Activated CD8-positive, alpha-beta memory T cell treated with anti-CD3 and anti-CD28 coated beads, Interleukin-2, amount 50 U/mL, for 4 hours (primary cell): ENCODE data around the gene RAD9B.
"Not testable (repeated sequence)": the region's sequence is repeated elsewhere in the genome, so short reads cannot be mapped to it uniquely, and the experiment has no call there.

Source experiments
- DNase-seq: peaks from one replicate; pipeline ENCODE4 v3.0.0-alpha.2; 2020

RAD9B gene

DNA sequence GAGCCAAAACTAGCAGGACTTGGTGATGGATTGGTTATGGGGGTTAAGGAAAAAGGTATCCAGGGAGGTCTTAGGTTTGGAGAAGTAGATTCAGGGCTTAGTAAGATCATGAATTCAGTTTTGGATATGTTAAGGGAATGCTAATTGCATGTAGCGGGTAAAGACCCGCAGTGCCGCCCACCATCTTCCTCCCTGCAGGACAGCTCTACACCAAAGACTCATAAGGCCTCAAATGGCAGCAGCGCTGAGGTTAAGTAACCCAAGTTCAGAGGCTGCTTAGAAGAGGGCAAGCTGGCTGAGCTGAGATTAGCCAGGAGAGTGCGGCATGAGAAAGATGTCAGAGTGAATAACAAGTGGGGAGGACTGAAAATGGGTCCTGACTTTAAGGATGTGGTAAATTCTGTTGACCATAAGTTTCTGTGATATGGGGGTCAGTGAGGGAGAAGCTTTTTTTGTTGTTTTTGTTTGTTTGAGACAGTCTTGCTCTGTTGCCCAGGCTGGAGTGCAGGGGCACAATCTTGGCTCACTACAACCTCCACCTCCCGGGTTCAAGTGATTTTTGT, 26.2 kb downstream of the RAD9B start:
- DNase-seq, result no peak

DNA sequence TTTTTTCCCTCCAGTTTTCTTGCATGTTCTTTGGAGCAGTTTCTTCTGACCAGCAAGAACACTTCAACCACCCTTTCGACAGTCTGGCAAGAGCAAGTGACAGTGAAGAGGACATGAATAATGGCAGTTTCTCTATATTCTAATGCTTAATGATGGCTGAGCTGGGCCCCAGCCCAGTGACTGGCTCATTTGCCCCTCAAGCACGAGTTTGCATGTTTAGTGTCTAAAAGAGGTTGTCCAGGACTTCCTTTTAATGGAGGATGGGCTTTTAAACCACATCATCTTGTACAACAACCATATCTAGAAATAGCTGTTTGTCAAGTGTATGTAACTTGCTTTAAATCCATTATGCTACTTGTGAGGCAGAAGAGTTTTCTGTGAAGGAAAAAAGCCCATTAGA, 28.4 kb downstream of the RAD9B start:
- no peak for DNase-seq

DNA sequence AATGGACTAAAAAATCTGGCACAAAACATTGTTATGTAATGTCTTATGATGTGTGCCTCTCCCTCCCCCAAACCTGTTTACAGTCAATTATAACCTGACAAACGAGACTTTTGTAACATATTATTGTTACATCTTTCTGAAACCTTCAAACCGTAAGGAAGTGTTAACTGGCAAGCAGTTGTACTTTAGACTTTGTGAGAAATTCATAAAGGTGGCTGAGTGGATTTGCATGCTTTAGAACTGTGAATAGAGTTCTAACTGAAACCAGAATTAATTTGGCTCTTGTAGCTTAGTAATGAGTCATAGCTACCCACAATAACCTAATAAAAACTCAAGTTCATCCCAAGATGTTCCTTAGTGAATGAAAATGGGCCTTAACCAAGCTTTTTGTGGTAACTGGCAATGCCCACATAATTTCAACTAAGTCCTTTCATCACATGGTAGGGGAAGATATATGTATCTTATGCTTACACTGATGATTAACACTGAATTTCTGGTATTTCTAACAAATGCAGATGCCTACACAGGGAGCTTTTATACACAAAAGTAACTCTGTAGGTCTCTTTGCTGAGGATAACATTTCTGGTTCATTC, 29.7 kb downstream of the RAD9B start:
- no peak for DNase-seq

DNA sequence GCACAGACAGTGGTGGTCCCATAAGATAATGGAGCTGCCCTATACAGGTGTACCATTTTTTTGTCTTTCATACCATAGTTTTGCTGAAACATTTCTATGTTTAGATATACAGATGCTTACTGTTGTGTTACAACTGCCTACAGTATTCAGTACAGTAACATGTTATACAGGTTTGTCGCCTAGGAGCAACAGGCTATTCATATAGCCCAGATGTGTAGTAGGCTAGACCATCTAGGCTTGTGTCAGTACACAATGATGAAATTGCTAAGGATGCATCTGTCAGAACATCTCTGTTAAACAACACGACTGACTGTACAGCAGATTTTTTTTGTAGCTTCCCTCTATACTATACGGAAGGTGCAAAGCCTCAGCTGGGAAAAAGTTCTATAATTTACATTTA, 30.5 kb downstream of the RAD9B start:
- no peak for DNase-seq

DNA sequence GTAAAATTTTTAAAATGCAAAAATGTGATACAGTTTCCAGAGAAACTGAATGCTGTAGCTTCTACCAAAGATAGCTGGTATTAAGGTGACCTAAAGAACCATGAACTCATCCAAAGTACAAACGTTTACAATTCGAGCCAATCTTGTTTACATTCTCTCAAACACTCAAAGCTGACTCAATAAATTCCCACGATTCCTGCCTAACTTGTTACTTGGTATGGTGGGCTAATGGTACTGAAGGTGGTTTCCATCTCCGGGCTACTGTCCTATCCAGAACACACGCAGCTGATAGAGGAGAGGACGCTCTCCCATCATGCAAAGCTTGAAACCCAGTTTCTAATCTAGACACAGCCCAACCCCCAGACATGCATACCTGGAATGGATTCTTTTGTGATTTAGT, 31.5 kb downstream of the RAD9B start:
- no peak for DNase-seq

DNA sequence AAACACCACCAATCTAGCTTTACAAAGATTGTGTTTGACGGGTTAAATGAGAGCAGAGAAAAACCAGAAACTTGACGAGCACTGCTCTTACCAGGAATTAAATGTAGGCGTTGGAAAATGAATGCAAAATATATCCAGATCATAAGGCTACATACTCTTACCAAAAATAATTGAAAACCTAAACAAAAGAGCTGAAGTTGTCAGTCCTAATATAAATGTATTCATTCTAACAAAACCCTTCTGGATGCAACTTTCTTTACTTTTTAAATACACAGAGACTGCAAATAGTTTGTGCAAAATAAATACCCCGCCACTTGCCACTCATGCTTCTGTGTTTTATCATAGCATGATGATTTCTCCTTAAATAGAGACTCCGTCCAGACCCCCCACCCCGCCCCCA, 32.7 kb downstream of the RAD9B start:
- no peak for DNase-seq

DNA sequence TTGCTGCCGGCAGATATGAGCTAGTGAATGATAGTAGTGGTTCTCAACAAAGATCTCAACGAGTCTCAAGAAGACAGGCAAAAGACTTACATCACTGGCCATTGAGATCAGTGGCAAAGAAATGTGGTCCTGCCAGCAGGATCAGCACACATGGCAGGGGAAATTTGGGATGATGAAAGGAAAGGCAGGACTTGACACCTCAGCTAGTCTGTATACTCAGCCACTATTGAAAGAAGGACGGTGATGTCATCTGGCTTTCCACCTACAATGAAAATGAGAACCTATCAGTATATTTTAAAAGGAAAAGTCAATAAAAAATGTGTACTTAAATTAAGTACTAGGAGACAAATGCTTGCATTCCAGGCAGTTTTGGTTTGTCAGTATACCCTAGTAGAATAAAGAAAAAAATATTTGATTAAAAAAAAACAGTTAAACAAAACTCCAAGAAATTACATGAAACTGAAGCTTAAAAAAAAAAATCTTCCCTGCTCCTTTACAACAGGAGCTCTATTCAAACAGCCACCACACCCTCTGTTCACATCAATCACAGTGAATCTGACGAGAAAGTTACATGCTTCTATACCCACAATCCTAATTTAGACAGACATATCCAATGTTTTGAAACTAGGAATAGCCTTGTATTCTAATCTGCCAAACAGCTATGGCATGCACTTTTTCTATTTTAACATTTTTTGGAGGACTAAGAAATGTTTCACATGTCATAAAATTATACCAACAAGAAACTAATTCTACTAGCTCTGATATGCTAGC, 34.9 kb downstream of the RAD9B start:
- no peak for DNase-seq

DNA sequence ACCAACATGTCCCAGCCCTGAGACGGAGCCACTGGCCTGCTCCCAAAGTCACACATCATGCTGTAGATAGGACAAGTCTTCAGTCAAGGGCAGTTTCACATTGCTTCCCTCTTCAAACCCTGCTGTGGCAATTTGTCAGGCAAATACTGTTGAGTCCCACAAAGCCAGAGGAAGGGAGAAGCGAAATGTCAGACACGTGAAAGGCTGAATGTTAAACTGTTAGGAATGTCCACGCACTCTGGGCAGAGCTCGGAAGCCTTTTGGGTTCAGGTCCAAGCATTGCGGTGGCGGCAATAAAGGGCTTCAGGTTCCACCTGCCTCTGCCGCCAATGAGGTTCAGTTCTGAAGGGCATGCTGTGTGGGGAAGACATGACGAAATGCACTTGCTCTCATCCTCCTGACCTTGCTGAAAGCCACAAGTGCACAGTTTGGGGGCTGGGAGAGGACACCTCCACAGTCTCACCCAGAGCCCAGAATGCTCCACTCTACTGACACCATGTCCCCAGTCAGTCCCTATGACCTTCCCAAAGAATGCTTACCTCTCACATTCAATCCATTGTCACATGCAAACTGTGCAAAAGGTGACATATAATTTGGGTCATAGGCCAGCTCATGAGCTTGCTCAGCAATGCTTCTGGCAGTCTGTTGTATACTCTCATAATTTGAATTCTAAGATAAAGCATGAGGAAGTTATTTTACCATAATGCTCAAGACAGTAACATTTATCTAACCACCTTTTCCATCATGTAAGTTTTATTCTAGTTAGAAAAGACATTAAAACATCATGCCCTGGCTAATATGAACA, 35.7 kb downstream of the RAD9B start:
- DNase-seq, result no peak

DNA sequence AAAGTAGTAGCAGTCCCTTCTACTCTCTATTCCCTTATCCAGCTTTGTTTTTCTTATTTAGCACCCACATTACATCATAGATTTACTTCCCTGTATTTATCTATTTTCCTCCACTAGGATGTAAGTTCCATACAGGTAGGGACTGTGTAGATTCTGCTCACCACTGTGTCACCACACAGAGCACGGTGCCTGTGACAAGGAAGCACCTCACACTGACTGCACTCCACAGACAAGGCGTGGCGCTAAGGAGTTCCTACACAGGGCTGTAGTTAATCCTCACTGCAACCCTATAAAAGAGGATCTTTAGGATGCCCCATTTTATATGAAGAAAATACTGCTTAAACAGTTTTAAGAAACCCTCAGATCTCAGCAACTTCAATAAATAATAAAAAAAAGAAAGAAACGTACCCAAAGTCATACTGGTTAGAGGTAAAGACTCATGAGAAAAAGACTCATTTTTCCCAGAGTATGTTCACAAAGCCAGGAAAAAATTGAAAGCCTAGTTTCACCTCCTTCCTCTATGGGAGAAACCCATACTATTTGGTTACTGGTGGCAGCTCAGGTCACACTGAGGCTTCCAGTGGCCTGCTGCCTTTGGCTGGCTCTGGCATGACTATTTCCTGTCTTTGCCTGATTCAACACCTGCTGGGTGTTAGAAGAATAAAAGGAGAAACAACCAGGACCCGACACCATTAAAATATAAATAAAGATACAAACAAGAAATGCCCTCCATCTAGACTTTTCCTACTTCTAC, 36.9 kb downstream of the RAD9B start:
- no peak for DNase-seq

DNA sequence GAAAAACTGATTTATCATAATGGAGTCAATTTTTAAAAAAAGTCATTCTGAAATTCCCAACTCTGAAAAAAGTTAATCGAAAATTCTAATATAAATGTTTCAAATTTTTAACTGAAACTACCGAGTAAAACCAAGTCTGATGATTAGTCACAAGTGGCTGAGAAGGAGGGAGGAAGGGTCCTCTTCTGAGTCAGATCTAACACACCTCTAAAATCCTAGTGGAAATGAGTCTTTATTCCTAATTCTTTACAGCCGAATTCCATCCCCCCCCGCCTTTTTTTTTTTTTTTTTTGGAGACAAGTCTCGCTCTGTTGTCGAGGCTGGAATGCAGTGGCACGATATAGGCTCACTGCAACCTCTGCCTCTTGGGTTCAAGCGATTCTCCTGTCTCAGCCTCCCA, 37.9 kb downstream of the RAD9B start:
- DNase-seq, result no peak

DNA sequence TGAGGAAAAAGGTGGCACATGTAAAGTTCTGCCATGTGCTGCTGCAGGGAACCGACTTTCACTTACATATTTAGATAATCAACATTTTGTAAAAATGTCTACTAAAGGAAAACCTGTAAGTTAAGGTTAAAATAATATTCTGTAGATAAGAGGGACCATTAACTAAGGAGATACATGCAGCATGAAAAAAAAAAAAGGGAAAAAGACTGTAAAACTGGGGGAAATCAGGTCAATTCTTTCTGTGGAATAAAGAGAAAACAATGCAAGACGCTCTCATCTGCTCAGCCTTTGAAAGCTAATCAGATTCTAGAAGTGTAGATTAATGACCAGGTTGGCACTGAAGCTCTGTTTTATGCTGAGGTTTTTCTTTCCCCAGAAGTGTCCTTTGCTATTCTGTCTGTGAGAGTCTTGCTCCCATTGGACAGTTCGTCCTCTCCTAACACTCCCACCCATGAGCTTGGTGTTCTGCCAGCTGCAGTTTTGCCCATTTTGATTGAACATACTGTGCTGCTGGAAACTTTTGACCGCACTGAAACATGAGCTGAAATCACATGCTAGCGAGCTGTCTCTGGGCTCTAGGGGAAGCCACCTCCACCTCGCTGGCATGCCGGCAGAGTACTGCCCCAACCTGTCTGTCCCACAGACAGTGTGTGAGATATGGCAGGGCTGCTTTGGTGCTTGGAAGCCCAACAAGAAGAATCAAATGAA, 41.3 kb downstream of the RAD9B start:
- no peak for DNase-seq

DNA sequence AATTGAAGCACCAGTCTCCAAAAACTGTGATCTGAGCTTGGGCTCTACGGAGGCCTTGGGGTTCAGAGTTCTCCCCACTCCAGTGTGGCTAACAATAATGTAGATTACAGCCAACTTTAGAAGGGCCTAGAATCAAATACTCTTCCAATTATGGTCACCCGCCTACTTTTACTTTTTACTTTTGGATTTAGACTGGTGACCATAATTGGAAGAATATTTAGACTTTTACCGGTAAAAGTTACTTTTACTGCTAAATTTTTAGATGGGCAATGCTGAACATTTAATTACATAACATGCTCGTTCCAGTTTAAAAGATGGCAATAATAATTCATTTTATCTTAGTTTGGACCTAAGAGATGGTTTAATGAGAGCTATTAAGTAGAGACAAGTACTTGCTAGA, 41.8 kb downstream of the RAD9B start:
- DNase-seq, result no peak

DNA sequence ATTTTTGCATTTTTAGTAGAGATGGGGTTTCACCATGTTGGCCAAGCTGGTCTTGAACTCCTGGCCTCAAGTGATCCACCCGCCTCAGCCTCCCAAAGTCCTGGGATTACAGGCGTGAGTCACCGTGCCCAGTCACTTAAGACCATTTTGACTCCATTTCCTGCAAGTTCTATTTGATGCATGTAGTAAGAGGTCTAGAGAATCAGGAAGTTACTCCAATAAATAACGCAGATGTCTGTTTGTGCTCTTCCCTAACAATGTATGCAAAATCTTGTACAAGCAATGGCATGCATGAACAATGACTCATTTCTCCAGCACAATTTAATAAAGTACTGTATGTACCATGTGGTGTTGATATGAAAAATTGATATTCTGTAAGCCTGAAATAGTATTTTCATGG, 43.1 kb downstream of the RAD9B start:
- not testable (repeated sequence) for DNase-seq

DNA sequence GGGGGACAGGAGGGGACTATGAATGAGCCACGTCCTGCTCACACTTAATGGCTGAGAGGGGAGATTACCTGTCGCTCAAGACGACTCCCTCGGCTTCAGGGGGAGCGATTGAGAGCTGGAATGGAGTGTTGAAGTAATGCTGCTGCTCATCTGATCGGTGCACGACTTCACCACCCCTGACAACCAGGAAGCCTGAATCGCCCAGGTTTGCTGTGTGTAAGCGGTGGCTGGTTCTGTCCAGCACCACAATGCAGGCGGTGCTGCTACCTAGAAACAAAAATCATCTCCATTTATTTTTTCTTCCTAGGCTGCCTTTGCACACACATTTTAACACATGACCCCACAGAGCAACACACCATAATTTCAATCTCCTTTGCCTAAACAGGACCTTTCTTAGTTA, 43.7 kb downstream of the RAD9B start:
- DNase-seq, result no peak

DNA sequence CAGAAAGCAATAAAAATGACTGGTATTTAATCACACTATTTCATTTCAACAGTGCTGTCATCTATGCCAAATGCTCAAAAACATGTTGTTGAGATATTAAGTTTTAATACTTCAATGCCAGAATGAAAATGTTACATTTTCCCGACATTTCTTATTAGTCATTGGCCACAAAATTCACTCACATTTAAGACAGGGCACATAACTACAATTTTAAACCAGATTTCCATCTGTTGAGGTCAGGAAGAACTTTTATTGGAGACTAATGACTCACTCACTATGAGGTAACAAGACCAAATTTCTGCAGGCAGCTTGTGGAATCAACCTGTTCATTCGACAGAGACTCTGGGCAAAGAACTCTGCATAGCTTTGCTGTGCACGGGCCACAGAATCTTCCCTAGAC, 44.2 kb downstream of the RAD9B start:
- no peak for DNase-seq

DNA sequence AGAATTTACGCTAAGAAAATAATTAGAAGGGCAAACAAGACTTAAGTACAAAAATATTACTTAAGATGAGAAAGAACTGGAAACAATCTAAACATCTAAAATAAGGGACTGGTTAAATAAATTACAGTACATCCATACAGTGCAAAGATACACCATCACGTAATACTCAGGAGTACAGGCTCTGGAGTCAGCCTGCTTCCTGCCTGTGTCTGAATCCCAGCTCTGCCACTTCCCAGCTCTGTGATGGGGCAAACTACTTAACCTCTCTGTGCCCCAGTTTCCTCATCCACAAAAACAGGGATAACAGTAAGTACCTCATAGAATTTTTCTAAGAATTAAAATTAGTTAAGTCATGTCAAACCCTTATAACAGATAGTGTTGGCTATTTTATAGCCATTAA, 45.0 kb downstream of the RAD9B start:
- DNase-seq, result no peak

DNA sequence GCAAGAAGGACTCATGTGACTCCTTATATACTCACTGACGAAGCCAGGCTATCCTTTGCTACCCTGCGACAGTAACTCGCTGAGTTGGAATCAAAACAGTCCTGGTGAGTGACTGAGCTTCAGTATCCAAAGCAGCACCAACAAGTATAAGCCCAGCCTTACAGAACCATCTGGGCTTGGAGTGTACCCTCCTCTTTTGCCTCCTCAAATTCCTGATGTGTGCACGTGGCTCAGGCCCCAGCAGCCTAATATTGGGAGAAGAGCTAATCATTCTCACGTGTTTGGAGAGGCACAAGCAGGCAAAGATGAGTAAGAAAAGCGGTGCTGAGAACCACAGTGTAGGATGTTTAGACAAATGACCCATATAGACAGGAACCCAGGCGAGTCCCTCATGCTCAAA, 46.5 kb downstream of the RAD9B start:
- no peak for DNase-seq

DNA sequence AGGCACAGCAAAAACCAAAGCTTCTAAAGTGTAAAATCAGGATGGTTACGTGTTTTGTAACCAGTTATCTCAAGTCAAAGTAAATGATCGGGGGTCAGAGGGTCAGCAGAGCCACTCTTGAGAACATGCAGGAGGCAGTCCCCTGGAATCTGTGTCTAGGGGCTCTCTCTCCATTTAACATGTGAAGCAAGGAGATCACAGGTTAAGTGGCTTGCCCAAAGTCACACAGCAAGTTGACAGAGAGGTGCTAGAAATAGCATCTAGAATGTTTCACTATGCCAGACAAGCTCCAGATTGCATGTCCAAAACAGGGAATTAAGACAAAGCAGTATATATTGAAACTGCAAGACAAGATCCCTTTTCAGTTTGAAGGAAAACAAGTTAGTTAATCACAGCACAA, 47.6 kb downstream of the RAD9B start:
- no peak for DNase-seq

DNA sequence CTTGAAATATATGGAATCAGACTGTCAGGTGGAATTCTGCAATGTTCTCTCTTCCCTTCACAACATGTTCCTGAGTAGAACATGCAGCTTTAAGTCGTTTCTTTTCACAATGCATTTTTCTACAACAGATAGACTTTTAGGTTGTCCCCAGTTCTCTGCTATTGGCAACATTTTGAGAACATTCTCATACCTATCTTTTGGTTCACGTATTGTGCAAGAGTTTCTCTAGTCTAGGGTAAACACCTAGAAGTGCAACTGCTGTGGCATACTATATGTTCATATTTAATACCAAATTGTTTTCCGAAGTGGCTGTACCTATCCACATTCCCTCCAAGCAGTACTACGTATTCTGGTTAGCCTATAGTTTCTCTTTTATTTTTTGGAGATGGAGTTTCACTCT, 48.9 kb downstream of the RAD9B start:
- no peak for DNase-seq
